Chondrocyte (in vitro differentiated cells): Measurements from ENCODE around the gene ARHGEF25. TPM values are rescaled to one million over a fixed set of nuclear protein-coding genes. Genes with fewer than 3 reads are reported as not detected.

Source experiments
- DNase-seq: peaks from one replicate; pipeline ENCODE4 v3.0.0; 2021; ENCODE audit warnings: mixed read lengths, low spot score
- H3K27ac Mint-ChIP-seq: one replicate; pipeline ENCODE4 v1.8.0; 2021; ENCODE audit warnings: mild to moderate bottlenecking, moderate library complexity, mixed read lengths; ENCODE audit not compliant: unreplicated experiment
- H3K27me3 Mint-ChIP-seq: 2 replicates; pipeline ENCODE4 v1.8.0; 2021; ENCODE audit warnings: low read depth, mixed read lengths
- H3K36me3 Mint-ChIP-seq: 2 replicates; pipeline ENCODE4 v1.8.0; 2021; ENCODE audit warnings: low read depth, mixed read lengths
- H3K4me1 Mint-ChIP-seq: 2 replicates; pipeline ENCODE4 v1.8.0; 2021; ENCODE audit warnings: low read depth, mild to moderate bottlenecking, mixed read lengths
- H3K4me3 Mint-ChIP-seq: one replicate; pipeline ENCODE4 v1.8.0; 2021; ENCODE audit warnings: mild to moderate bottlenecking, moderate library complexity, mixed read lengths; ENCODE audit not compliant: unreplicated experiment
- H3K9me3 Mint-ChIP-seq: 2 replicates; pipeline ENCODE4 v1.8.0; 2021; ENCODE audit warnings: low read depth, mixed read lengths
- CTCF ChIP-seq: fragments of 200-600 bp; sonication (generic); IDR thresholded peaks from 2 replicates; pipeline ENCODE4 v1.5.0; 2021; ENCODE audit warnings: antibody characterized with exemption, mild to moderate bottlenecking, moderate library complexity
- total RNA-seq: library from RNA; stranded (reverse); gene quantifications from 3 replicates; pipeline ENCODE4 v1.2.1, GENCODE V29; 2021

The ARHGEF25 gene
- total RNA-seq, 1 donor from 2014 or later = 29.0 TPM

- H3K27me3 Mint-ChIP-seq = no peaks in the 10 kb centered on the region
- no peak for DNase-seq
Observed at GRCh38 chr12:57571926-57572762, 39.1 kb upstream of the ARHGEF25 start.

GRCh38 chr12:57574795-57575194 lies 36.4 kb upstream of the ARHGEF25 start:
- Mint-ChIP-seq H3K27ac (no peak overlapping the region), H3K27me3 (no peaks in the 10 kb centered on the region), H3K4me1 (no peaks in the 10 kb centered on the region), H3K9me3 (no peaks in the 10 kb centered on the region), H3K36me3 (peaks cover 38% of the 10 kb centered on the region), H3K4me3 (no peak overlapping the region)
- TF ChIP-seq CTCF = no peak
- no peak for DNase-seq

More at GRCh38 chr12:57571926-57572762, 39.1 kb upstream of the ARHGEF25 start:
- peaks cover 45% of the 10 kb centered on the region for H3K36me3 Mint-ChIP-seq
- no peak overlapping the region for H3K27ac Mint-ChIP-seq
- H3K4me1 Mint-ChIP-seq = no peaks in the 10 kb centered on the region
- H3K9me3 Mint-ChIP-seq = no peaks in the 10 kb centered on the region
- no peak for TF ChIP-seq CTCF
- no peak overlapping the region for H3K4me3 Mint-ChIP-seq

GRCh38 chr12:57575771-57576612 lies 35.2 kb upstream of the ARHGEF25 start:
- H3K4me3 Mint-ChIP-seq = no peak overlapping the region
- no peak overlapping the region for H3K27ac Mint-ChIP-seq
- no peak for DNase-seq
- no peaks in the 10 kb centered on the region for H3K9me3 Mint-ChIP-seq
- no peaks in the 10 kb centered on the region for H3K4me1 Mint-ChIP-seq
- no peak for TF ChIP-seq CTCF
- no peaks in the 10 kb centered on the region for H3K27me3 Mint-ChIP-seq
- H3K36me3 Mint-ChIP-seq = peaks cover 37% of the 10 kb centered on the region

GRCh38 chr12:57576613-57577160 lies 34.5 kb upstream of the ARHGEF25 start:
- no peak for DNase-seq
- H3K27me3 Mint-ChIP-seq = no peaks in the 10 kb centered on the region
- peaks cover 36% of the 10 kb centered on the region for H3K36me3 Mint-ChIP-seq
- no peaks in the 10 kb centered on the region for H3K9me3 Mint-ChIP-seq
- no peak overlapping the region for H3K4me3 Mint-ChIP-seq
- H3K4me1 Mint-ChIP-seq = no peaks in the 10 kb centered on the region
- TF ChIP-seq CTCF = no peak
- no peak overlapping the region for H3K27ac Mint-ChIP-seq
